GM12878 (cell line): ENCODE results near the gene CNKSR1. TPM values are rescaled to one million over a fixed set of nuclear protein-coding genes. Genes with fewer than 3 reads are reported as not detected.

Source experiments
- BCL11A ChIP-seq: IDR thresholded peaks from 2 replicates; pipeline ENCODE4 v1.6.1; 2011; ENCODE audit warnings: low read depth, low read length
- CEBPB ChIP-seq, 2 experiments: fragments of 150-350 bp in 1 of 2; IDR thresholded peaks; 2 replicates each; pipeline ENCODE4 v1.6.1; 2012 to 2014; ENCODE audit warnings: low read depth in 2 of 2, low read length in 2 of 2, borderline replicate concordance in 1 of 2, inconsistent platforms in 1 of 2
- CREM ChIP-seq: IDR thresholded peaks from 2 replicates; pipeline ENCODE4 v1.6.1; 2014; ENCODE audit warnings: antibody characterized with exemption, low read depth
- E4F1 ChIP-seq: fragments of 450-650 bp; IDR thresholded peaks from 2 replicates; pipeline ENCODE4 v1.6.1; 2018; ENCODE audit warnings: borderline replicate concordance, mild to moderate bottlenecking; ENCODE audit not compliant: partially characterized antibody
- IKZF2 ChIP-seq, 2 experiments: fragments of 450-650 bp; IDR thresholded peaks; 2 replicates each; pipeline ENCODE4 v1.6.1; 2017; ENCODE audit warnings: mild to moderate bottlenecking in 2 of 2, moderate library complexity in 2 of 2
- MEF2A ChIP-seq: IDR thresholded peaks from 2 replicates; pipeline ENCODE4 v1.6.1; 2011; ENCODE audit warnings: low read depth, mild to moderate bottlenecking, low read length, moderate library complexity; ENCODE audit not compliant: insufficient read depth
- MEF2B ChIP-seq: fragments of 450-650 bp; IDR thresholded peaks from 2 replicates; pipeline ENCODE4 v1.6.1; 2018; ENCODE audit warnings: mild to moderate bottlenecking, moderate library complexity; ENCODE audit not compliant: partially characterized antibody, poor library complexity, severe bottlenecking
- NKRF ChIP-seq: fragments of 450-650 bp; conservative IDR thresholded peaks from 2 replicates; pipeline ENCODE4 v1.6.1; 2017; ENCODE audit warnings: mild to moderate bottlenecking, moderate library complexity
- NR2F1 ChIP-seq: fragments of 450-650 bp; conservative IDR thresholded peaks from 2 replicates; pipeline ENCODE4 v1.6.1; 2017; ENCODE audit warnings: mild to moderate bottlenecking
- PKNOX1 ChIP-seq: fragments of 450-650 bp; IDR thresholded peaks from 2 replicates; pipeline ENCODE4 v1.6.1; 2016; ENCODE audit warnings: mild to moderate bottlenecking
- RB1 ChIP-seq: fragments of 450-650 bp; formaldehyde crosslinking; IDR thresholded peaks from 2 replicates; pipeline ENCODE4 v1.6.1; 2017; ENCODE audit warnings: mild to moderate bottlenecking, borderline replicate concordance
- RELA ChIP-seq: fragments of 450-650 bp; IDR thresholded peaks from 2 replicates; pipeline ENCODE4 v1.8.0; 2014; ENCODE audit warnings: borderline replicate concordance; ENCODE audit not compliant: partially characterized antibody
- RELB ChIP-seq: fragments of 450-650 bp; IDR thresholded peaks from 2 replicates; pipeline ENCODE4 v1.6.1; 2017; ENCODE audit warnings: low read depth, mild to moderate bottlenecking, moderate library complexity
- RFX5 ChIP-seq: IDR thresholded peaks from 2 replicates; pipeline ENCODE4 v1.6.1; 2011; ENCODE audit warnings: low read depth, low read length, improper control_type of control experiment
- SIX5 ChIP-seq: IDR thresholded peaks from 2 replicates; pipeline ENCODE4 v1.6.1; 2011; ENCODE audit warnings: mild to moderate bottlenecking, low read depth, low read length, moderate library complexity; ENCODE audit not compliant: severe bottlenecking
- SREBF1 ChIP-seq: IDR thresholded peaks from 2 replicates; pipeline ENCODE4 v1.6.1; 2012; ENCODE audit warnings: mild to moderate bottlenecking, low read length
- TBL1XR1 ChIP-seq: IDR thresholded peaks from 2 replicates; pipeline ENCODE4 v1.6.1; 2012; ENCODE audit warnings: low read depth, low read length, improper control_type of control experiment
- ZBTB11 ChIP-seq: fragments of 450-650 bp; formaldehyde crosslinking; IDR thresholded peaks from 2 replicates; pipeline ENCODE4 v1.5.0; 2022; ENCODE audit warnings: mild to moderate bottlenecking, missing genetic modification characterization
- polyA plus RNA-seq, 11 experiments: library from polyadenylated mRNA; depleted of rRNA in 4 of 11; unstranded in 6 of 11; stranded (reverse) in 5 of 11; fragments of >200 nt; fragmentation: Nextera tagmentation in 4 of 11; fragmentation: Illumina TruSeq in 1 of 11; extraction: Ambion mirVana in 4 of 11; extraction: Trizol in 1 of 11; gene quantifications; 1 replicate in 1 of 11; 2 replicates in 10 of 11; pipeline versions ENCODE4 v1.2.1 to v1.2.3, GENCODE V29; 2011 to 2016; ENCODE audit warnings: inconsistent platforms in 2 of 11, missing spikeins in 2 of 11, low read depth in 1 of 11
- total RNA-seq, 4 experiments: library from RNA; depleted of rRNA in 3 of 4; stranded (reverse); fragments of >200 nt in 3 of 4; fragmentation: Illumina TruSeq in 1 of 4; extraction: Trizol in 1 of 4; gene quantifications; 2 replicates each; pipeline versions ENCODE4 v1.2.1 to v1.2.3, GENCODE V29; 2013 to 2021

Gene CNKSR1
- total and polyA plus RNA-seq, 10 of the 15 experiments (the other 5 are each of a cell fraction or from before 2014, with no cell fraction given) = 0.06 to 1.2 (median 0.86) TPM

GRCh38 chr1:26169669-26170471, 7.4 kb upstream of the CNKSR1 start, which contains the start of gene ZNF593 (continued):
- TF ChIP-seq MEF2B = peak; percentile 44
- TF ChIP-seq SREBF1 = 0 out of 2 replicates have a peak, but pooled peaks have one; percentile 25
- no peak for TF ChIP-seq CEBPB (IDR thresholded peaks at IDR 0.05; ENCODE audit: borderline replicate concordance in 1 of 2, low read depth in 2 of 2, low read length in 2 of 2)
- TF ChIP-seq NKRF = peak; percentile 95
- TF ChIP-seq SIX5 = no peak
- peak; percentile 82; the same call in 1 of the 2 replicates for TF ChIP-seq RFX5
- peak; percentile 49 for TF ChIP-seq RELA
- TF ChIP-seq E4F1 = peak; percentile 76
- TF ChIP-seq MEF2A = no peak
- TF ChIP-seq RELB = no peak
- TF ChIP-seq PKNOX1 = no peak
- TF ChIP-seq CREM = peak; percentile 99
- TF ChIP-seq TBL1XR1 = 0 out of 2 replicates have a peak, but pooled peaks have one; percentile 41
- no peak for TF ChIP-seq BCL11A
- 0 out of 2 replicates have a peak, but pooled peaks have one; percentile 57 for TF ChIP-seq RB1
- TF ChIP-seq IKZF2 (IDR thresholded peaks at IDR 0.05) = peak; percentile 24 to 39; a peak in 1 of 4 replicates
- peak; percentile 85 for TF ChIP-seq NR2F1
- no peak for TF ChIP-seq ZBTB11 (CRISPR knock-in tag)
